Activated CD8-positive, alpha-beta T cell treated with anti-CD3 and anti-CD28 coated beads, Interleukin-2, amount 10 ng/mL, durations not matched to agents 7 days and 5 days (primary cell): ENCODE data around the gene CDK16. TPM values are rescaled to one million over a fixed set of nuclear protein-coding genes. Genes with fewer than 3 reads are reported as not detected.

Experiments
- ATAC-seq: fragments of 150-1000 bp; cut with Tn5 transposase; one replicate; pipeline ENCODE4 v1.10.0; 2021; ENCODE audit warnings: moderate library complexity
- CTCF ChIA-PET: fragments of 350-600 bp; sonication (Branson Sonifier 250); formaldehyde crosslinking; loops from one replicate; lab custom pipeline; 2021; ENCODE audit warnings: antibody characterized with exemption; lab: Charles Lee
- POLR2A ChIA-PET: fragments of 350-600 bp; sonication (Branson Sonifier 250); formaldehyde crosslinking; loops from one replicate; lab custom pipeline; 2021; ENCODE audit warnings: antibody characterized with exemption; lab: Charles Lee
- DNase-seq: peaks from one replicate; pipeline ENCODE4 v3.0.0-alpha.2; 2020
- H3K27ac Mint-ChIP-seq: one replicate; pipeline ENCODE4 v1.8.0; 2021; ENCODE audit warnings: mild to moderate bottlenecking, mixed read lengths
- H3K27me3 Mint-ChIP-seq: one replicate; pipeline ENCODE4 v1.8.0; 2021; ENCODE audit warnings: low read depth, mixed read lengths
- H3K36me3 Mint-ChIP-seq: one replicate; pipeline ENCODE4 v1.8.0; 2021; ENCODE audit warnings: low read depth, mixed read lengths
- H3K4me1 Mint-ChIP-seq: one replicate; pipeline ENCODE4 v1.8.0; 2021; ENCODE audit warnings: low read depth, mixed read lengths
- H3K4me3 Mint-ChIP-seq: one replicate; pipeline ENCODE4 v1.8.0; 2021; ENCODE audit warnings: mild to moderate bottlenecking, mixed read lengths
- H3K9me3 Mint-ChIP-seq: one replicate; pipeline ENCODE4 v1.8.0; 2022; ENCODE audit warnings: mixed read lengths; ENCODE audit not compliant: insufficient read depth
- total RNA-seq, 2 experiments: library from RNA; stranded (reverse); gene quantifications; one replicate each; pipeline ENCODE4 v1.2.3, GENCODE V29; 2021

CDK16 gene
- total RNA-seq: 10 to 100 TPM; 64.3 to 74.7 TPM

GRCh38 chrX:47218280-47218919 is at the start of gene CDK16:
TSS of gene CDK16 (plus strand) at chrX:47218681. CDS start at chrX:47223558, 4,877 bp downstream.
- POLR2A ChIA-PET: interaction anchor here (0.8 to 4.4 kb wide), 9 partner anchors 10 to 338 kb away, joined by 3 to 42 read pairs (median 4); partner anchors contain the start of genes NDUFB11, RBM10 and USP11
- H3K27ac Mint-ChIP-seq: peak within 1 kb of the TSS; percentile 99
- ATAC-seq (peak; percentile 54), DNase-seq (peak; percentile 75)
- no peaks in the 10 kb centered on the region for H3K9me3 Mint-ChIP-seq
- H3K36me3 Mint-ChIP-seq: peaks cover 55% of the 10 kb centered on the region
- peak within 1 kb of the TSS; percentile 90 for H3K4me3 Mint-ChIP-seq
- CTCF ChIA-PET: interaction anchor here (1.0 to 2.1 kb wide), 3 partner anchors 24 to 166 kb away, joined by 4 to 10 read pairs (median 5); no protein-coding TSS in a partner anchor
- H3K4me1 Mint-ChIP-seq: peaks cover 39% of the 10 kb centered on the region
- H3K27me3 Mint-ChIP-seq: no peaks in the 10 kb centered on the region

DNA sequence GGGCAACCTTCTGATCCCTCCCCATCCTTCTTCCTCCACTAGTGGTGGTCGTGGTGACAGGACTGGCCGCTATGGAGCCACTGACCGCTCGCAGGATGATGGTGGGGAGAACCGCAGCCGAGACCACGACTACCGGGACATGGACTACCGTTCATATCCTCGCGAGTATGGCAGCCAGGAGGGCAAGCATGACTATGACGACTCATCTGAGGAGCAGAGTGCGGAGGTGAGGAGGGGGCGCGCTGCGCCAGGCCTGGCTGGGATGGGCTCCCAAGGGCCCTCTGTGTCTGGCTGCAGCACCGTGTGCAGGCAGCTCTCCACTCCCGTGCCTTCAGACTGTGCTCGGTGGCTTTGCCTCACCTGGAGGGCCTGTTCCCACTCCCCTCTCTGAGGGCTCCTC is 49.2 kb upstream of the CDK16 start:
- H3K9me3 Mint-ChIP-seq: no peaks in the 10 kb centered on the region
- CTCF ChIA-PET: no interaction called here
- ATAC-seq (no peak), DNase-seq (no peak)
- no peaks in the 10 kb centered on the region for H3K4me1 Mint-ChIP-seq
- no peaks in the 10 kb centered on the region for H3K27me3 Mint-ChIP-seq
- POLR2A ChIA-PET: interaction anchor here (0.6 kb wide), 1 partner anchor 59 kb away, joined by 3 read pairs; no protein-coding TSS in a partner anchor
- H3K36me3 Mint-ChIP-seq: peaks cover 22% of the 10 kb centered on the region
- H3K4me3 Mint-ChIP-seq: no peak overlapping the region
- no peak overlapping the region for H3K27ac Mint-ChIP-seq

GRCh38 chrX:47169726-47170515 is 48.6 kb upstream of the CDK16 start:
- Mint-ChIP-seq H3K36me3 (peaks cover 16% of the 10 kb centered on the region), H3K27me3 (no peaks in the 10 kb centered on the region), H3K9me3 (no peaks in the 10 kb centered on the region), H3K4me3 (no peak overlapping the region), H3K4me1 (no peaks in the 10 kb centered on the region), H3K27ac (no peak overlapping the region)
- ATAC-seq (no peak), DNase-seq (no peak)
- POLR2A ChIA-PET: no interaction called here
- CTCF ChIA-PET: no interaction called here

- no peaks in the 10 kb centered on the region for H3K9me3 Mint-ChIP-seq
- no peaks in the 10 kb centered on the region for H3K27me3 Mint-ChIP-seq
- peaks cover 17% of the 10 kb centered on the region for H3K36me3 Mint-ChIP-seq
- ATAC-seq (no peak), DNase-seq (no peak)
- ChIA-PET POLR2A (no interaction called here), CTCF (no interaction called here)
- H3K4me1 Mint-ChIP-seq: no peaks in the 10 kb centered on the region
- H3K4me3 Mint-ChIP-seq: no peak overlapping the region
- no peak overlapping the region for H3K27ac Mint-ChIP-seq
These were observed 47.4 kb upstream of the CDK16 start for GRCh38 chrX:47170861-47171692.

- ChIA-PET POLR2A (no interaction called here), CTCF (no interaction called here)
- H3K9me3 Mint-ChIP-seq: no peaks in the 10 kb centered on the region
- no peak for DNase-seq
- H3K4me1 Mint-ChIP-seq: peaks cover 3% of the 10 kb centered on the region
- ATAC-seq: no peak
- peaks cover 23% of the 10 kb centered on the region for H3K36me3 Mint-ChIP-seq
- no peaks in the 10 kb centered on the region for H3K27me3 Mint-ChIP-seq
- H3K27ac Mint-ChIP-seq: no peak overlapping the region
- no peak overlapping the region for H3K4me3 Mint-ChIP-seq
These were observed 46.5 kb upstream of the CDK16 start for GRCh38 chrX:47171996-47172395.

DNA sequence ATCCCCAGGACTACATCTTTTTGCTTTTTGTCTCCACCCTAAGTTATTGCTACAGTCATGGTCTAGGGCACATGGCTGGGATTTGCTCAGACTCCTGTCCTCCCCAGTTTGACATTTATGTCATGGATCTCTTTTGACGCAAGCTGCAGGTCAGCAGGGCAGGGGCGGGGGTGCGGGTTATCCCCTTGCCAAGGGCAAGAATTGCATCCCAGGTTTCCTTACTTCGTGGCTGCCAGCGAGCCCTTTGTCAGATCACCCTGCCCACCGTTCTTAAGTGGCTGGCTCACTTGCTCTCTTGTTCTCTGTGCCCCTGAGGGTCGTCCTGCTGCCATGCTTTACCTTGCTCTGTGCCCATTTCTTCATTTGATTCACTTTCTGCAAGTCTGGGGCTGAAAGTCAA is 45.9 kb upstream of the CDK16 start:
- CTCF ChIA-PET: no interaction called here
- POLR2A ChIA-PET: no interaction called here

GRCh38 chrX:47172971-47173792 is 45.3 kb upstream of the CDK16 start:
- H3K9me3 Mint-ChIP-seq: no peaks in the 10 kb centered on the region
- peaks cover 3% of the 10 kb centered on the region for H3K4me1 Mint-ChIP-seq
- no peak overlapping the region for H3K4me3 Mint-ChIP-seq
- POLR2A ChIA-PET: no interaction called here
- H3K27me3 Mint-ChIP-seq: no peaks in the 10 kb centered on the region
- no peak for ATAC-seq
- H3K27ac Mint-ChIP-seq: no peak overlapping the region
- CTCF ChIA-PET: no interaction called here
- H3K36me3 Mint-ChIP-seq: peaks cover 27% of the 10 kb centered on the region
- no peak for DNase-seq

More for the DNA sequence above, 45.9 kb upstream of the CDK16 start:
- no peaks in the 10 kb centered on the region for H3K9me3 Mint-ChIP-seq
- H3K27ac Mint-ChIP-seq: no peak overlapping the region
- no peaks in the 10 kb centered on the region for H3K27me3 Mint-ChIP-seq
- DNase-seq (no peak), ATAC-seq (no peak)
- no peak overlapping the region for H3K4me3 Mint-ChIP-seq
- peaks cover 23% of the 10 kb centered on the region for H3K36me3 Mint-ChIP-seq
- H3K4me1 Mint-ChIP-seq: peaks cover 3% of the 10 kb centered on the region

- CTCF ChIA-PET: no interaction called here
- peaks cover 3% of the 10 kb centered on the region for H3K4me1 Mint-ChIP-seq
- no peak overlapping the region for H3K4me3 Mint-ChIP-seq
- POLR2A ChIA-PET: no interaction called here
- H3K27ac Mint-ChIP-seq: no peak overlapping the region
- ATAC-seq: no peak
- DNase-seq: no peak
- no peaks in the 10 kb centered on the region for H3K27me3 Mint-ChIP-seq
- no peaks in the 10 kb centered on the region for H3K9me3 Mint-ChIP-seq
- H3K36me3 Mint-ChIP-seq: peaks cover 29% of the 10 kb centered on the region
These were observed 44.1 kb upstream of the CDK16 start for GRCh38 chrX:47174376-47174775.

DNA sequence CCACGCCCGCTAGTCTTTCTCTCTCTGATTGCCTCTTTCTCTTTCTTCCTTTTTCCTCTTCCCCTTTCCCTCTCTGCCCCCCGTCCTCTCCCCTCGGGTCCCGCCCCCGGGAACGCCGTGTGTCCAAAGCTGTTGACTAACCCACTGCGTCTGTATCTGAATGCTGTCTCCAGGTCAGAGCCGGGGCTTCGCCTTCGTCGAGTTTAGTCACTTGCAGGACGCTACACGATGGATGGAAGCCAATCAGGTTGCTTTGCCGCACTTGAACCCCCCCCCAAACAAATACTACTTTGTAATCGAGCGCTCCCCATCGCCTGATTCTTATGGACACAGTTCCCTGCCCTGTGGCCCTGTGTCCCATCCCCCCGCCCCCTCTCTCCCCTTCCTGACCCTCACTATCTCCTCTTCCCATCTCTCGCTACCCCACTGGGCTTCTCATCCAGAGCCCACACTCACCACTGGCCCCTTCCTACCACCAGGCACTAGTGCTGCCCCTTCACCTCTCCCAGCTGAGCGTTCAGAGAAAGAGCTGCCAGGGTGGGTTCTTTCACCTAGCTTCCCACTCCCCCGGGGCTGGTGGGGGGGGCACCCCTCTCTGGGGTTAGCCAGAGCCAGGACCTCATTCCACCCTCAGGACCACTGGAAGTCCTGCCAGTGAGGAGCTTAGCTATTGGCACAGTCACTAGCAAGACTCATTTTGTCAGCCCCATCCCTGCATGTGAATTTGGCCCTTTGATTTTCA is 43.5 kb upstream of the CDK16 start:
- Mint-ChIP-seq H3K27me3 (no peaks in the 10 kb centered on the region), H3K36me3 (peaks cover 31% of the 10 kb centered on the region), H3K27ac (no peak overlapping the region), H3K4me1 (peaks cover 3% of the 10 kb centered on the region), H3K4me3 (no peak overlapping the region), H3K9me3 (no peaks in the 10 kb centered on the region)
- CTCF ChIA-PET: no interaction called here
- ATAC-seq: no peak
- no peak for DNase-seq
- POLR2A ChIA-PET: interaction anchor here (1.0 kb wide), 1 partner anchor 12 kb away, joined by 3 read pairs; no protein-coding TSS in a partner anchor

DNA sequence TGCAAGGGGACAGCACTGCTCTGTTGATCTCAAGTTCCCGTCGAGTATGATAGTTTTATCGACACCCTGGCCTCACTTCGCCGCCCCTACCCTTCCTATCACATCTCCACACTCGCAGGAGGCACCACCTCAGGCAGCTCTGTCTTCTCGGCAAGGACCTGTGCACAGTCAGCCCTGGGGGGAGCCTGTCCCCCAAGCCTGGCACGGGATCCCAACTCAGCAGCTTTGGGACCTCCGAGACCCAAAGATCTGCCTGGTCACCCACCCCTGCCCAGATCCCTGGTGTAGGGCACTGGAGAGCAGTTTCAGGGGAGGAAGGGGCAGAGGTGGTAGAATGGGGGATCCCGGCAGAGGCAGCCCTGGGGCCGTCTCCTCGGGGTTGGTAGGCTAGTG is 42.9 kb upstream of the CDK16 start:
- H3K4me1 Mint-ChIP-seq: peaks cover 3% of the 10 kb centered on the region
- no peak for ATAC-seq
- CTCF ChIA-PET: no interaction called here
- H3K4me3 Mint-ChIP-seq: no peak overlapping the region
- no peak overlapping the region for H3K27ac Mint-ChIP-seq
- H3K27me3 Mint-ChIP-seq: no peaks in the 10 kb centered on the region
- DNase-seq: no peak
- peaks cover 34% of the 10 kb centered on the region for H3K36me3 Mint-ChIP-seq
- H3K9me3 Mint-ChIP-seq: no peaks in the 10 kb centered on the region
- POLR2A ChIA-PET: interaction anchor here (1.0 kb wide), 1 partner anchor 11 kb away, joined by 3 read pairs; no protein-coding TSS in a partner anchor
